Endothelial cell (in vitro differentiated cells): ENCODE measurements around the gene IGHMBP2. TPM values are rescaled to one million over a fixed set of nuclear protein-coding genes. Genes with fewer than 3 reads are reported as not detected.
A peak's percentile ranks its signal among the peaks of the same experiment; 100 is the strongest.
"Not testable (repeated sequence)": the region's sequence is repeated elsewhere in the genome, so short reads cannot be mapped to it uniquely, and the experiment has no call there.

ENCODE experiments used
- DNase-seq: peaks from one replicate; pipeline ENCODE4 v3.0.0; 2021; ENCODE audit warnings: low spot score
- H3K27ac Mint-ChIP-seq: one replicate; pipeline ENCODE4 v1.8.0; 2021; ENCODE audit warnings: mixed read lengths, inconsistent platforms; ENCODE audit not compliant: unreplicated experiment
- H3K27me3 Mint-ChIP-seq: one replicate; pipeline ENCODE4 v1.8.0; 2021; ENCODE audit warnings: mild to moderate bottlenecking, moderate library complexity, mixed read lengths, inconsistent platforms; ENCODE audit not compliant: unreplicated experiment
- H3K36me3 Mint-ChIP-seq: one replicate; pipeline ENCODE4 v1.8.0; 2021; ENCODE audit warnings: mild to moderate bottlenecking, low read depth, mixed read lengths, inconsistent platforms; ENCODE audit not compliant: unreplicated experiment
- H3K4me1 Mint-ChIP-seq: one replicate; pipeline ENCODE4 v1.8.0; 2021; ENCODE audit warnings: mild to moderate bottlenecking, mixed read lengths, inconsistent platforms; ENCODE audit not compliant: unreplicated experiment
- H3K4me3 Mint-ChIP-seq: one replicate; pipeline ENCODE4 v1.8.0; 2021; ENCODE audit warnings: mild to moderate bottlenecking, mixed read lengths, inconsistent platforms; ENCODE audit not compliant: unreplicated experiment
- H3K9me3 Mint-ChIP-seq: one replicate; pipeline ENCODE4 v1.8.0; 2021; ENCODE audit warnings: mixed read lengths, inconsistent platforms; ENCODE audit not compliant: unreplicated experiment
- CTCF ChIP-seq: fragments of 200-600 bp; sonication (generic); IDR thresholded peaks from one replicate; pipeline ENCODE4 v1.5.0; 2021; ENCODE audit warnings: antibody characterized with exemption; ENCODE audit not compliant: unreplicated experiment
- total RNA-seq: library from RNA; stranded (reverse); fragmentation: NEBNext Ultra II Directional; extraction: Animal tissue kit (Norgen Biotek cat#: 25700); gene quantifications from one replicate; pipeline ENCODE4 v1.2.1, GENCODE V29; 2021; ENCODE audit not compliant: unreplicated experiment

IGHMBP2 gene
- total RNA-seq, 1 donor from 2014 or later: 14.1 TPM

- peaks cover 1% of the 10 kb centered on the region for H3K27me3 Mint-ChIP-seq
- no peak overlapping the region for H3K27ac Mint-ChIP-seq
- no peaks in the 10 kb centered on the region for H3K4me1 Mint-ChIP-seq
- H3K36me3 Mint-ChIP-seq: no peaks in the 10 kb centered on the region
- no peaks in the 10 kb centered on the region for H3K9me3 Mint-ChIP-seq
- no peak overlapping the region for H3K4me3 Mint-ChIP-seq
- no peak for DNase-seq
- TF ChIP-seq CTCF: no peak
Observed at GRCh38 chr11:68970921-68971636, 67.4 kb downstream of the IGHMBP2 start.

DNA sequence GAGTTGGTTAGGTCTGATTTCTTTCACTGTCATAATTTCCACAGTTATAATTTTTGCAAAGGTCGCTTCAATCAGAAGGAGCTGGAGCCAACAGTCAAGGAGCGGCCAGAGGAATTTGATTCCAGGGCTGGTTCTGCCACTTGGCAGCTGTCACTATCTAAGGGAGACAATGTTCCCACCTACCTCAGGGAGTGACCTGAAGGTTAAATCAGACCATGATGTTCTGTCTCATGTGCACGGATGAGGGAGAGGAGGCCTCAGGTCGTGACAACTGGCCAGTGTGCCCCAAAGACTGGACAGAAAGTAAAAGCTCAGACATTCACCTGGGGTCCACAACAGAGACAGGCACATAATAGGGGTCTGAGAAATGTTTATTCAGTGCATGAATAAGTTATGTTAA is 69.5 kb downstream of the IGHMBP2 start:
- H3K4me3 Mint-ChIP-seq: no peak overlapping the region
- peak overlapping the region; percentile 9 for H3K27ac Mint-ChIP-seq
- no peak for TF ChIP-seq CTCF
- H3K9me3 Mint-ChIP-seq: no peaks in the 10 kb centered on the region
- peaks cover 1% of the 10 kb centered on the region for H3K27me3 Mint-ChIP-seq
- no peaks in the 10 kb centered on the region for H3K36me3 Mint-ChIP-seq
- no peak for DNase-seq
- no peaks in the 10 kb centered on the region for H3K4me1 Mint-ChIP-seq

- DNase-seq, H3K27ac Mint-ChIP-seq, H3K9me3 Mint-ChIP-seq, H3K4me1 Mint-ChIP-seq, H3K27me3 Mint-ChIP-seq, H3K4me3 Mint-ChIP-seq, H3K36me3 Mint-ChIP-seq: not testable (repeated sequence)
Observed at GRCh38 chr11:68973706-68974105, 70.0 kb downstream of the IGHMBP2 start.

DNA sequence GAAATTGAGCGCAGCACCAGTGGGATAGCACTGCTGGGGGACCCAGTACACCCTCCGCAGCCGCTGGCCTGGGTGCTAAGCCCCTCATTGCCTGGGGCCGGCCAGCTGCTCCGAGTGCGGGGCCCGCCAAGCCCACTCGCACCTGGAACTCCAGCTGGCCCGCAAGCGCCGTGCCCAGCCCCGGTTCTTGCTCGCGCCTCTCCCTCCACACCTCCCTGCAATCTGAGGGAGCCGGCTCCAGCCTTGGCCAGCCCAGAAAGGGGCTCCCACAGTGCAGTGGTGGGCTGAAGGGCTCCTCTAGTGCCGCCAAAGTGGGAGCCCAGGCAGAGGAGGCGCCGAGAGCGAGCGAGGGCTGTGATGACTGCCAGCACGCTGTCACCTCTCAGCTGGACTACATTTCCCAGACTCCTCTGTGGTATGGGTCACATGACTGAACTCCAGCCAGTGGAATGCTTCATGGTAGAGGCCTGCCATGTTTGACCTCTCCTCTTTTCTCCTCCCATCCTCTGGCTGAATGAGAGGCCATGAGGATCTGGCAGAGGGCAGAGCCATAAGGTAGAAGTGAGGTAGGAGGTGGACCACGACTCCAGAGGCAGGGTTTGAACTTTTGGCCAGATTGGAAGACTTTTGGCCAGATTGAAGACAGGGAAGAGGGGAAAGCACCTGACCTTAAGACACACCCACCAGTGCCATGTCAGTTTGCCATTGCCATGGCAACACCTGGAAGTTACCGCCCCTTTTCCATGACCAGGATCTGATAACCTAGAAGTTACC is 70.9 kb downstream of the IGHMBP2 start:
- Mint-ChIP-seq H3K27me3 (no peaks in the 10 kb centered on the region), H3K4me1 (peaks cover 4% of the 10 kb centered on the region), H3K9me3 (no peaks in the 10 kb centered on the region), H3K36me3 (no peaks in the 10 kb centered on the region), H3K4me3 (no peak overlapping the region), H3K27ac (peak overlapping the region; percentile 49)
- DNase-seq: no peak
- no peak for TF ChIP-seq CTCF

GRCh38 chr11:68976095-68976494 is 72.4 kb downstream of the IGHMBP2 start:
- Mint-ChIP-seq H3K4me1 (peaks cover 4% of the 10 kb centered on the region), H3K36me3 (no peaks in the 10 kb centered on the region), H3K27ac (no peak overlapping the region), H3K27me3 (no peaks in the 10 kb centered on the region), H3K9me3 (no peaks in the 10 kb centered on the region), H3K4me3 (no peak overlapping the region)
- TF ChIP-seq CTCF: no peak
- DNase-seq: no peak
